HepG2 (cell line): ENCODE measurements around the gene PGRMC1. TPM values are rescaled to one million over a fixed set of nuclear protein-coding genes. Genes with fewer than 3 reads are reported as not detected.

Experiments
- ATAC-seq: fragments of 200-7000 bp; cut with Tn5 transposase; 3 replicates; pipeline ENCODE4 v1.9.1; 2020; ENCODE audit warnings: mild to moderate bottlenecking, moderate library complexity
- BruUV-seq: library from RNA; stranded (reverse); fragments of 400-500 nt; replicated peaks from 2 replicates; lab custom pipeline; 2021; lab: Mats Ljungman, UMichigan
- CTCF ChIA-PET: fragments of 300-600 bp; formaldehyde crosslinking; extraction: SDS; loops from one replicate; lab custom pipeline; 2021; ENCODE audit warnings: low total read pairs, inconsistent platforms, low intra/inter-chr PET ratio; lab: Yijun Ruan, JAX
- POLR2A ChIA-PET: fragments of 350-600 bp; sonication (Branson Sonifier 250); formaldehyde crosslinking; loops from one replicate; lab custom pipeline; 2020; ENCODE audit warnings: antibody characterized with exemption, inconsistent platforms; lab: Yijun Ruan, JAX
- DNase-seq: peaks from one replicate; pipeline ENCODE4 v3.0.0-alpha.2; 2015; ENCODE audit warnings: low spot score
- FAIRE-seq: peaks from 3 replicates; lab custom pipeline; 2011; peaks lifted over from hg19 to GRCh38; lab: Jason Lieb, UNC
- H2AFZ ChIP-seq: one replicate; pipeline ENCODE4 v1.6.1; 2011; ENCODE audit warnings: low read length, inconsistent platforms
- H3K27ac ChIP-seq: fragments of 300-600 bp; 3 replicates; pipeline ENCODE4 v1.8.0; 2011; ENCODE audit warnings: mixed run types, mild to moderate bottlenecking, mixed read lengths, low read length, inconsistent platforms; ENCODE audit not compliant: insufficient read depth; ENCODE audit errors: extremely low read length
- H3K27me3 ChIP-seq, 2 experiments: fragments of 200-600 bp in 1 of 2; 2 replicates in 1 of 2; 3 replicates in 1 of 2; pipeline versions ENCODE4 v1.6.0 to v1.8.0; 2011; ENCODE audit warnings: low read length in 2 of 2, mild to moderate bottlenecking in 2 of 2, moderate library complexity in 2 of 2, inconsistent platforms in 1 of 2; ENCODE audit not compliant: insufficient read depth in 2 of 2, control insufficient read depth in 1 of 2
- H3K36me3 ChIP-seq, 2 experiments: fragments of 200-600 bp in 1 of 2; replicated peaks in 1 of 2; 2 replicates in 1 of 2; 3 replicates in 1 of 2; pipeline versions ENCODE4 v1.5.1 to v1.8.0; 2011; ENCODE audit warnings: low read length in 2 of 2, inconsistent platforms in 1 of 2; ENCODE audit not compliant: insufficient read depth in 2 of 2, control insufficient read depth in 1 of 2
- H3K4me1 ChIP-seq: 2 replicates; pipeline ENCODE4 v1.5.1; 2012; ENCODE audit warnings: low read length, inconsistent platforms; ENCODE audit not compliant: insufficient read depth
- H3K4me2 ChIP-seq: 2 replicates; pipeline ENCODE4 v1.6.0; 2011; ENCODE audit warnings: low read depth, low read length, inconsistent platforms
- H3K4me3 ChIP-seq, 3 experiments: fragments of 200-600 bp in 1 of 3; sonication (generic), shearing (Covaris generic) in 1 of 3; replicated peaks in 1 of 3; 2 replicates each; pipeline ENCODE4 v1.5.1; 2011 to 2016; ENCODE audit warnings: low read length in 3 of 3, inconsistent platforms in 2 of 3, low read depth in 2 of 3, mild to moderate bottlenecking in 2 of 3, control low read depth in 1 of 3, mixed read lengths in 1 of 3; ENCODE audit not compliant: insufficient read depth in 1 of 3
- H3K79me2 ChIP-seq: one replicate; pipeline ENCODE4 v1.6.1; 2011; ENCODE audit warnings: low read length, inconsistent platforms; ENCODE audit not compliant: insufficient read depth
- H3K9ac ChIP-seq: 2 replicates; pipeline ENCODE4 v1.6.0; 2011; ENCODE audit warnings: mild to moderate bottlenecking, low read depth, low read length, inconsistent platforms; ENCODE audit not compliant: insufficient read depth
- H3K9me3 ChIP-seq: 2 replicates; pipeline ENCODE4 v1.5.1; 2012; ENCODE audit warnings: mild to moderate bottlenecking, low read length
- H4K20me1 ChIP-seq: 2 replicates; pipeline ENCODE4 v1.6.0; 2011; ENCODE audit warnings: inconsistent platforms, mild to moderate bottlenecking, low read length, moderate library complexity; ENCODE audit not compliant: insufficient read depth
- BCLAF1 ChIP-seq: fragments of 450-650 bp; IDR thresholded peaks from 2 replicates; pipeline ENCODE4 v1.6.1; 2017; ENCODE audit warnings: mild to moderate bottlenecking
- HHEX ChIP-seq: IDR thresholded peaks from 2 replicates; pipeline ENCODE4 v1.6.1; 2016; ENCODE audit warnings: control low read depth
- ISX ChIP-seq: sonication (generic); formaldehyde crosslinking; conservative IDR thresholded peaks from 2 replicates; pipeline ENCODE4 v1.5.0; 2020; ENCODE audit warnings: missing genetic modification reagents
- PATZ1 ChIP-seq: sonication (generic); formaldehyde crosslinking; IDR thresholded peaks from 2 replicates; pipeline ENCODE4 v1.4.0; 2020; ENCODE audit warnings: missing genetic modification reagents
- RORA ChIP-seq: sonication (generic); formaldehyde crosslinking; IDR thresholded peaks from 2 replicates; pipeline ENCODE4 v1.5.0; 2020; ENCODE audit warnings: mild to moderate bottlenecking, missing genetic modification reagents, moderate library complexity
- U2AF1 ChIP-seq: fragments of 200-400 bp; formaldehyde crosslinking; optimal IDR thresholded peaks from 2 replicates; pipeline ENCODE3; 2017; ENCODE audit warnings: mild to moderate bottlenecking, low read depth, low read length
- ZNF235 ChIP-seq: sonication (generic); formaldehyde crosslinking; IDR thresholded peaks from 2 replicates; pipeline ENCODE4 v1.8.1; 2023; ENCODE audit warnings: mild to moderate bottlenecking, missing genetic modification reagents, borderline replicate concordance
- ZNF441 ChIP-seq: sonication (generic); formaldehyde crosslinking; IDR thresholded peaks from 2 replicates; pipeline ENCODE4 v1.7.0; 2021; ENCODE audit warnings: missing genetic modification reagents, borderline replicate concordance
- ZNF546 ChIP-seq: sonication (generic); formaldehyde crosslinking; conservative IDR thresholded peaks from 2 replicates; pipeline ENCODE4 v1.8.1; 2023; ENCODE audit warnings: mild to moderate bottlenecking, missing genetic modification reagents
- ZNF781 ChIP-seq: sonication (generic); formaldehyde crosslinking; IDR thresholded peaks from 2 replicates; pipeline ENCODE4 v1.5.1; 2020; ENCODE audit warnings: borderline replicate concordance, mild to moderate bottlenecking, missing genetic modification reagents; ENCODE audit errors: not compliant biosample characterization
- ZSCAN30 ChIP-seq: sonication (generic); formaldehyde crosslinking; IDR thresholded peaks from 2 replicates; pipeline ENCODE4 v1.5.0; 2020; ENCODE audit warnings: mild to moderate bottlenecking, missing genetic modification reagents
- WGBS: methylation state at CpG from one replicate; pipeline ENCODE4 v1.1.6; 2017; ENCODE audit warnings: low lambda C conversion rate; 5-methylcytosine and 5-hydroxymethylcytosine counted together
- in situ Hi-C: cut with HindIII; loops from 2 replicates; pipeline ENCODE4 v1.10.0; 2017; ENCODE audit warnings: low pct_unique_long_range_greater_than_20kb; ENCODE audit not compliant: extremely low pct_ligation_motif_present
- intact Hi-C: fragments of 100-400 bp; cut with micrococcal nuclease; formaldehyde crosslinking; loops from one replicate; pipeline ENCODE4 v1.10.0; 2022; ENCODE audit not compliant: unreplicated experiment
- polyA plus RNA-seq, 8 experiments: library from polyadenylated mRNA; depleted of rRNA in 3 of 8; stranded (reverse) in 7 of 8; unstranded in 1 of 8; fragments of >200 nt; fragmentation: Illumina TruSeq in 4 of 8; extraction: Trizol in 4 of 8; gene quantifications; 2 replicates each; pipeline versions ENCODE4 v1.2.1 to v1.2.3, GENCODE V29; 2011 to 2016; ENCODE audit warnings: low read depth in 4 of 8, missing spikeins in 1 of 8, mixed read lengths in 1 of 8; ENCODE audit not compliant: insufficient read depth in 1 of 8
- total RNA-seq, 5 experiments: library from RNA; depleted of rRNA; stranded (reverse); fragments of >200 nt; fragmentation: Illumina TruSeq; extraction: Trizol; gene quantifications; 2 replicates each; pipeline ENCODE4 v1.2.3, GENCODE V29; 2016; ENCODE audit warnings: low read depth in 1 of 5

PGRMC1 gene
- total and polyA plus RNA-seq, 2 of the 13 experiments (the other 11 are each of a cell fraction or from before 2014, with no cell fraction given), result 44.7 to 124 TPM

- in situ Hi-C loops (no loop called here), intact Hi-C loops (no loop called here)
- no peak for DNase-seq
- no peak for TF ChIP-seq ZNF235
- no peak for TF ChIP-seq ISX (CRISPR knock-in tag)
- TF ChIP-seq ZSCAN30 (CRISPR knock-in tag), result no peak
- no peak for TF ChIP-seq HHEX (CRISPR knock-in tag)
- TF ChIP-seq ZNF781 (CRISPR knock-in tag), result no peak
- TF ChIP-seq PATZ1, result no peak
- TF ChIP-seq ZNF546 (CRISPR knock-in tag), result no peak
- no peak for TF ChIP-seq ZNF441 (CRISPR knock-in tag)
- TF ChIP-seq RORA (CRISPR knock-in tag), result no peak
- TF ChIP-seq U2AF1, result no peak
- no peak for TF ChIP-seq BCLAF1
- POLR2A ChIA-PET, result no interaction called here
- Histone ChIP-seq H3K9me3 (no peaks in the 10 kb centered on the region), H3K4me1 (no peaks in the 10 kb centered on the region), H2AFZ (no peak overlapping the region), H3K4me3 (no peak overlapping the region), H3K9ac (no peak overlapping the region), H4K20me1 (no peaks in the 10 kb centered on the region), H3K27ac (no peak overlapping the region), H3K79me2 (no peaks in the 10 kb centered on the region), H3K27me3 (no peaks in the 10 kb centered on the region), H3K36me3 (no peaks in the 10 kb centered on the region), H3K4me2 (no peak overlapping the region)
- no peak for FAIRE-seq
- CTCF ChIA-PET, result no interaction called here
- BruUV-seq, result no TSS peak
- ATAC-seq, result no peak
- WGBS, result 43% methylated on average over 6 of the region's 6 CpGs
These were observed 7.4 kb upstream of the PGRMC1 start for GRCh38 chrX:119228512-119229252.
